Upper lobe of right lung (tissue), 1 donor: ENCODE data around the gene INPP4B. TPM values are rescaled to one million over a fixed set of nuclear protein-coding genes. Genes with fewer than 3 reads are reported as not detected.

Experiments
- ATAC-seq: fragments of 200-7000 bp; cut with Tn5 transposase; one replicate; pipeline ENCODE4 v1.9.1; 2020; ENCODE audit warnings: mild to moderate bottlenecking, moderate library complexity
- DNase-seq: peaks from one replicate; pipeline ENCODE4 v3.0.0-alpha.2; 2020
- H3K27ac ChIP-seq: fragments of 200-600 bp; one replicate; pipeline ENCODE4 v1.8.0; 2022
- H3K27me3 ChIP-seq: fragments of 200-600 bp; one replicate; pipeline ENCODE4 v1.8.0; 2022; ENCODE audit warnings: mild to moderate bottlenecking
- H3K36me3 ChIP-seq: fragments of 200-600 bp; one replicate; pipeline ENCODE4 v1.8.0; 2022
- H3K4me1 ChIP-seq: fragments of 200-600 bp; one replicate; pipeline ENCODE4 v1.8.0; 2022
- H3K4me3 ChIP-seq: fragments of 200-600 bp; one replicate; pipeline ENCODE4 v1.8.0; 2022; ENCODE audit warnings: mild to moderate bottlenecking
- H3K9me3 ChIP-seq: fragments of 200-600 bp; one replicate; pipeline ENCODE4 v1.8.0; 2022
- intact Hi-C: fragments of 100-400 bp; cut with DNase I; formaldehyde crosslinking; loops from one replicate; pipeline ENCODE4 v1.11.0; 2022
- total RNA-seq: library from RNA; stranded (reverse); fragmentation: NEBNext Ultra II Directional; extraction: Animal tissue kit (Norgen Biotek cat#: 25700); gene quantifications from one replicate; pipeline ENCODE4 v1.2.1, GENCODE V29; 2021
- TF ChIP-seq, protein P1 (sequence below): fragments of 200-600 bp; IDR thresholded peaks from one replicate; pipeline ENCODE4 v1.8.0; 2022; ENCODE audit warnings: antibody characterized with exemption
- donor health status: DM: no; HTN: yes; CAD: no; lungs with severe emphysema.

The INPP4B gene
- total RNA-seq, 1 donor from 2014 or later: 20.7 TPM

DNA sequence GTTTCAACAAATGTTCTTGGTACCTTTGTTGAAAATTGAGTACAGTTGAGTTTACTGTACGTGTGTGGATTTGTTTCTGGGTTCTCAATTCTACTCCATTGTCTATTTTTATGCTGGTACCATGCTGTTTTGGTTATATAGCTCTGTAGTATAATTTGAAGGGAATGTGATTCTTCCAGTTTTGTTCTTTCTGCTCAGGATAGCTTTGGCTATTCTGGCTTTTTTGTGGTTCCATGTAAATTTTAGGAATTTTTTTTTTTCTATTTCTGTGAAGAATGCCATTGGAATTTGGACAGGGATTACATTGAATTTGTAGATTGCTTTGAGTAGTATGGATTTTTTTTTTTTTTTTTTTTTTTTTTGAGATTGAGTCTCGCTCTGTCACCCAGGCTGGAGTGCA lies 836.4 kb downstream of the INPP4B start:
- H3K4me1 ChIP-seq: no peaks in the 10 kb centered on the region
- ATAC-seq (no peak), DNase-seq (no peak)
- TF ChIP-seq, protein P1, sequence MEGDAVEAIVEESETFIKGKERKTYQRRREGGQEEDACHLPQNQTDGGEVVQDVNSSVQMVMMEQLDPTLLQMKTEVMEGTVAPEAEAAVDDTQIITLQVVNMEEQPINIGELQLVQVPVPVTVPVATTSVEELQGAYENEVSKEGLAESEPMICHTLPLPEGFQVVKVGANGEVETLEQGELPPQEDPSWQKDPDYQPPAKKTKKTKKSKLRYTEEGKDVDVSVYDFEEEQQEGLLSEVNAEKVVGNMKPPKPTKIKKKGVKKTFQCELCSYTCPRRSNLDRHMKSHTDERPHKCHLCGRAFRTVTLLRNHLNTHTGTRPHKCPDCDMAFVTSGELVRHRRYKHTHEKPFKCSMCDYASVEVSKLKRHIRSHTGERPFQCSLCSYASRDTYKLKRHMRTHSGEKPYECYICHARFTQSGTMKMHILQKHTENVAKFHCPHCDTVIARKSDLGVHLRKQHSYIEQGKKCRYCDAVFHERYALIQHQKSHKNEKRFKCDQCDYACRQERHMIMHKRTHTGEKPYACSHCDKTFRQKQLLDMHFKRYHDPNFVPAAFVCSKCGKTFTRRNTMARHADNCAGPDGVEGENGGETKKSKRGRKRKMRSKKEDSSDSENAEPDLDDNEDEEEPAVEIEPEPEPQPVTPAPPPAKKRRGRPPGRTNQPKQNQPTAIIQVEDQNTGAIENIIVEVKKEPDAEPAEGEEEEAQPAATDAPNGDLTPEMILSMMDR: no peak
- no peaks in the 10 kb centered on the region for H3K27me3 ChIP-seq
- intact Hi-C loops: no loop called here
- no peaks in the 10 kb centered on the region for H3K36me3 ChIP-seq
- H3K27ac ChIP-seq: no peak overlapping the region
- no peak overlapping the region for H3K4me3 ChIP-seq
- H3K9me3 ChIP-seq: peaks cover 10% of the 10 kb centered on the region

DNA sequence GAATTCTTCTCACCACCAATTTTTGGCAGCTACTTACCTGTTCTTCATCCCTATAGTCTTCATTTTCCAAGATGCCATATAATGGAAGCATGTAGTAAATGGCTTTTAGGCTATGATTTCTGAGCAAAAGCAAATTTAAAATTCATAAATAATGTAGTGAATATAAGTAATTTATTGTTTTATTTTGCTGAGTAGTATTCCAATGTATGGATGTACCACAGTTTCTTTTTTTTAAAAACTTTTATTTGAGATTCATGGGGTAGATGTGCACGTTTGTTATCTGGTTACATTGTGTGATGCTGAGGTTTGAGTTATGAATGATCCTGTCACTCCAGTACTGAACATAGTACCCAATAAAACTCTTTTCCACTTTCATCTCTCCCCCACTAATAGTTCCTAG lies 840.6 kb downstream of the INPP4B start:
- Histone ChIP-seq H3K4me1 (no peaks in the 10 kb centered on the region), H3K9me3 (peaks cover 10% of the 10 kb centered on the region), H3K36me3 (no peaks in the 10 kb centered on the region), H3K27ac (no peak overlapping the region), H3K27me3 (no peaks in the 10 kb centered on the region), H3K4me3 (no peak overlapping the region)
- DNase-seq: no peak
- intact Hi-C loops: no loop called here
- no peak for ATAC-seq
- TF ChIP-seq, protein P1: no peak

DNA sequence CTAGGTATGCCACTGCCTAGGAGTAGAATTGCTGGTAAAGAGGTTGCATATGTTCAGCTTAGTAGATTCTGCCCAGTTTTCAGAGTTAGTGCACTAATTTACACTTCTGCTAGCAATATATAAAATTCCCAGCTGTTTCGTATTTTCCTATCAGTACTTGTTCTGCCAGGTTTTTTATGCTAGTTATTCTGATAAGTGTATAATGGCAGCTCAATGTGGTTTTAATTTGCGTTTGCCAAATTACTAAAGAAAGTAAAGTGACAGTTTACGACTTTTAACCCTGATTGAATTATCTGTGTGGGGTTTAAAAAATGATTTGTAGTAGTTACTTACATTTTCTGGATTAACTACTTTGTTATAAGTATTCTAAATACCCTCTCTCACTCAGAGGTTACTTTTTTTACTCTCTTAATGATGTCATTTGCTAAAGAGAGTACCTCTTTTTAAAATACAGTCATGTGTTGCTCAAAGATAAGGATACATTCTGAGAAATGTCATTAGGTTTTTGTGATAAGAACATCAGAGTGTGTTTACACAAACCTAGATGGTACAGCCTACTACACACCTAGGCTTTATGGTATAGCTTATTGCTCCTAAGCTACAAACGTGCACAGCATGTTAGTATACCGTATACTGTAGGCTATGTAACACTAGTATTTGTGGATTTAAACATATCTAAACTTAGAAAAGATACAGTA lies 846.5 kb downstream of the INPP4B start:
- no peak overlapping the region for H3K27ac ChIP-seq
- H3K9me3 ChIP-seq: no peaks in the 10 kb centered on the region
- TF ChIP-seq, protein P1: no peak
- ATAC-seq: no peak
- H3K36me3 ChIP-seq: no peaks in the 10 kb centered on the region
- no peak overlapping the region for H3K4me3 ChIP-seq
- H3K4me1 ChIP-seq: no peaks in the 10 kb centered on the region
- H3K27me3 ChIP-seq: no peaks in the 10 kb centered on the region
- intact Hi-C loops: no loop called here
- no peak for DNase-seq

DNA sequence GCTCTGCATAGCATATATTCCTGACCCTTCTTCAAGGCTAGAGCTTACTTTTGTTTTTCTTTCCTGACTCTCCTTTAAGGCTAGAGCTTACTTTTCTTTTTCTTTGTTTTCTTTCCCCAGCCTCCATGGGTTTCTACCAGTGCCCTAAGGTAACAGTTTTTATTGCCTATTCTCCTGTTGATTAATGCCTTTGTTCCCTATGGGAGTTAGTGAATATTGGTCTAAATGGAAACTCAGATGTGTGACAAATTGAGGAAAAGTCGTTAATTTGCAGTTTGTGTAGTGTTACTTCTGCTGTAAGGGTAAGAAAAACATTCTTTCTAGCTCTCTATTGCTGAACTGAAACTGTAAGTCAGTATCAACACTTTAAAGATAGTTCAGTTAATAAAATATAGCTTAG lies 851.0 kb downstream of the INPP4B start:
- intact Hi-C loops: no loop called here
- no peak overlapping the region for H3K4me3 ChIP-seq
- TF ChIP-seq, protein P1: no peak
- no peaks in the 10 kb centered on the region for H3K9me3 ChIP-seq
- DNase-seq (no peak), ATAC-seq (no peak)
- H3K36me3 ChIP-seq: no peaks in the 10 kb centered on the region
- no peaks in the 10 kb centered on the region for H3K27me3 ChIP-seq
- H3K27ac ChIP-seq: no peak overlapping the region
- H3K4me1 ChIP-seq: no peaks in the 10 kb centered on the region

DNA sequence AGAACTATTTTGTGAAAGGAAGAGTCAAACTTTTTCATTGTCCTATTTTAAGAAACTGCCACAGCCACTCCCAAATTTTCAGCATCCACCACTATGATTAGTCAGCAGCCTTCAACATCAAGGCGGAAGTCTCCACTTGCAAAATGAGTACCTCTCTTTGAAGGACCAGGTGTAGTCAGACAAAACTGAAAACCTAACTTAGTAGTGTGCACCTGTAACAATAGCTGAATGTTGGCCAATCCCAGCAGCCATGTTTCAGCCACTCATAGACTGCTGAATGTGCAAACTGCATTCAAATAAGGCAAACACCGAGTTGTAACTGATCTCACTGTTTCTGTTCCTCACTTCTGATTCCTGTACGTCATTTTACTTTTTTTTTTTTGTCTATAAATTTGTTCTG lies 868.7 kb downstream of the INPP4B start:
- Histone ChIP-seq H3K9me3 (no peaks in the 10 kb centered on the region), H3K36me3 (no peaks in the 10 kb centered on the region), H3K27ac (no peak overlapping the region), H3K4me3 (no peak overlapping the region), H3K4me1 (no peaks in the 10 kb centered on the region), H3K27me3 (no peaks in the 10 kb centered on the region)
- TF ChIP-seq, protein P1: no peak
- intact Hi-C loops: no loop called here
- no peak for DNase-seq
- no peak for ATAC-seq
